Amniotic epithelial cell (primary cell): ENCODE results near the gene RANBP3L.
"Not testable (repeated sequence)": the region's sequence is repeated elsewhere in the genome, so short reads cannot be mapped to it uniquely, and the experiment has no call there.

Source experiments
- DNase-seq: peaks from one replicate; pipeline ENCODE4 v3.0.0-alpha.2; 2010; ENCODE audit warnings: low read depth

The RANBP3L gene, protein sequence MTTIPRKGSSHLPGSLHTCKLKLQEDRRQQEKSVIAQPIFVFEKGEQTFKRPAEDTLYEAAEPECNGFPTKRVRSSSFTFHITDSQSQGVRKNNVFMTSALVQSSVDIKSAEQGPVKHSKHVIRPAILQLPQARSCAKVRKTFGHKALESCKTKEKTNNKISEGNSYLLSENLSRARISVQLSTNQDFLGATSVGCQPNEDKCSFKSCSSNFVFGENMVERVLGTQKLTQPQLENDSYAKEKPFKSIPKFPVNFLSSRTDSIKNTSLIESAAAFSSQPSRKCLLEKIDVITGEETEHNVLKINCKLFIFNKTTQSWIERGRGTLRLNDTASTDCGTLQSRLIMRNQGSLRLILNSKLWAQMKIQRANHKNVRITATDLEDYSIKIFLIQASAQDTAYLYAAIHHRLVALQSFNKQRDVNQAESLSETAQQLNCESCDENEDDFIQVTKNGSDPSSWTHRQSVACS

DNA sequence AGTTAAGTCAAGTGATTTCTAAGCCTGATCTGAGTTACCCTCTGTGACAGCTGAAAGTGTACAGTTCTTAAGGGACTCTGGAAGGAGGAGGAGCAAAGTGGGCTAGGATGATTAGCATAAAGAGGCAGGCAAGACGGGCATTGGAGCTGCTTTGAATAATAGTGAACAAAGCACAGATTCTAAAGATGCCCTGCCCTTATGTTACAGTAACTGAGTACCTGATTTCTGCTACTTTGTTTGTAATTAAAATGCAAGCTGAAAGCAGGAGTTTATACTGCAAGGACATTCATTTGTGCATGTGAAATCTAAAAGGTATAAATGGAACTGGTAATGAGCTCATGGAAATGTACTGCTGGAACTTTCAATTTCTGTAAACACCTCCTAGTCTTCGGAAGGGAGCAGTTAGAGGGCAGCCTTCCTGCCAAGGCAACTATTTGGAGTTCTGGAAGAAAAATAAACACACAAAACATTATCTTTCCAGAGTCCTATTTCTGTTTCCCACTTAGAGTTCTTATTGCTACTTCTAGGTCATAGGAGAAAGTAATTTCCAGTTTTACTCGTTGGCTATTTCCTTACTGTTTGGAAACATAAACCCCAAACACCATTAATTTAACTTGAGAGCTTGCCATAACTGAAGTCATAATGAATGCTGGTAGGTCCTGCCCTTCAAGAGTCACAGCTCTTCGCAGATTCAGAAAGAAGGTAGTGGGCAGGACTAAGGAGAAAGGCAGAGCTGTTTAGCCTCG, at the start of gene RANBP3L:
TSS of gene RANBP3L (minus strand) at position 45 of the 746 bp plus-strand sequence. CDS start 486 bp downstream, outside the sequence.
- peak; percentile 12 for DNase-seq

- DNase-seq = no peak
Measured at GRCh38 chr5:36346896-36347690, 45.4 kb upstream of the RANBP3L start.

DNA sequence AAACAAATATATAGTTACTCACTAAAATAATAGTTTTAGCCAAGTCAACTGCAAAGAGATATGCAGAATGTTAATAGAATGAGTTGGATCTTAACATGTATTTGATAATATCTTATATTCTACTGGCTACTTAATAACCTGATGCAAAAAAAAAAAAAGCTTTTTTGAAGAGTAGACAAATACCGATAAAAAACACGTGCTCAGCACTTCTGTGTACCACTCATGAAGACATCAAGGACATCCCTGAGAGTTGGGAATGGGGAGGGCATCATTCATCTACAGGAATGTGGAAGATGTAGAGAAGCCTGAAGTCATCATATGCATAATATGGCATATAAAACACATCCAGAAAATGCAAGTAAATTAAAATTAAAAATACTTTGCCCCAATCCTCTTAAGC, 43.2 kb upstream of the RANBP3L start:
- no peak for DNase-seq

DNA sequence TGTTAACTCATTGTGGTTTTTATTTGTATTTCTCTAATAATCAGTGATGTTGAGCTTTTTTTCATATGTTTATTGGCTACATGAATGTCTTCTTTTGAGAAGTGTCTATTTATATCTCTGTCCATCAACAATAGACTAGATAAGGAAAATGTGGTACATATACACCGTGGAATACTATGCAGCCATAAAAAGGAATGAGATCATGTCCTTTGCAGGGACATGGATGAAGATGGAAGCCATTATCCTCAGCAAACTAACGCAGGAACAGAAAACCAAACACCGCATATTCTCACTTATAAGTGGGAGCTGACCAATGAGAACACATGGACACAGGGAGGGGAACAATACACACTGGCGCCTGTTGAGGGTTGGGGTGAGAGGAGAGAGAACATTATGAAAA, 40.0 kb upstream of the RANBP3L start:
- not testable (repeated sequence) for DNase-seq

GRCh38 chr5:36337597-36337996, 35.9 kb upstream of the RANBP3L start:
- DNase-seq = no peak

DNA sequence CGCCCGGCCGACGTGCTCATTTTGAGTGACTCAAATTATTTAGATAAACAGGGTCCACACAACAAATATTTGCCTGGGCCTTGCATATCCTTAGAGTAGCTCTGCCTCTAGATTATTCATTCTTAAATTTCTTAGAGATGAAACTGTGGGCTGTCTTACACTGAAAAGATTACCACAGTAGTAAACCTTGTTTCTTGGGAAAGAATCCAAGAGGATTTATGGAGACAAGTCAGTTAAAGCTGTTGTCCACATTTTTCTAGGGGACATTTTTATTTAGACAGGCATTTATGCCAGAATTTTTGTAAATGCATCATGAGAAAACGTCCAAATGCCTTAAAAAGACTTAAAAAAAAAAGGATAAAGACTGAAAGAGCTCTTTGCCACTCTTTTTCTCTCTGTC, 32.6 kb upstream of the RANBP3L start:
- peak; percentile 10 for DNase-seq

DNA sequence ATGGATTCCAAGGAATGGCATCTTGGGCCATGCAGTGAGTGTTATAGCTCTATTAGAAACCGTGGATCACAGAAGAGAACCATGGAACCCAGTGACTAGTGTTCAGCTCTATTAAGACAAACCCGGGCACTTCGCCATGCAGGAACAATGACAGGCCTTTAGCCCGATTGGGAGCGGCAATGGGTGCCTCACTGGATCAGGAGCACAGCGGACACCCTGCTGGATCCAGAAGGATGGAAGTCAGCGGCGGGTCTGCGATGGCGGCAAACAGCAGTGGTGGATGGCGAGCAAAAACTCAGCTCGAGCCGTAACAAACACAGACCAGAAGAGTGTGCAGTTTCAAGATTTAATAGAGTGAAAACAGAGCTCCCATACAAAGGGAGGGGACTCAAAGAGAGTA, 31.0 kb upstream of the RANBP3L start:
- DNase-seq = not testable (repeated sequence)

DNA sequence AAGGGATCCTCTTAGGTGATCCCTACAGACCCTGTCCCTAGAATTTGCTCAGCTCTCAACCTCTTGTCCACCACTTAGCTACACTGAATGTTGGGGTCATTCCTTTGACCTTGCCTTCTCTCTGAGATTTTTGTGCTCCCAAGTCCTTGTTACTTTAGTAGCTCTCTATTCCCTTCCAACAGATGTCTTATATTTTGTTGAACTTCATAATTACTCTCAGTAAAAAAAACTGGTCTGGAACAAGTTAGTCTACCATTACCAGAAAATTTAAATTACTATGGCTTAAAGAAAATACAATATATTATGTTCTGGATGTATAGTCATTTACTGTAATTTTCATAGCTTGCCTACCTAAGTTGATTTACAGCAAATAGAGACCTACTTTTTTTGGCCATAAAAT, 23.5 kb upstream of the RANBP3L start:
- DNase-seq = no peak

DNA sequence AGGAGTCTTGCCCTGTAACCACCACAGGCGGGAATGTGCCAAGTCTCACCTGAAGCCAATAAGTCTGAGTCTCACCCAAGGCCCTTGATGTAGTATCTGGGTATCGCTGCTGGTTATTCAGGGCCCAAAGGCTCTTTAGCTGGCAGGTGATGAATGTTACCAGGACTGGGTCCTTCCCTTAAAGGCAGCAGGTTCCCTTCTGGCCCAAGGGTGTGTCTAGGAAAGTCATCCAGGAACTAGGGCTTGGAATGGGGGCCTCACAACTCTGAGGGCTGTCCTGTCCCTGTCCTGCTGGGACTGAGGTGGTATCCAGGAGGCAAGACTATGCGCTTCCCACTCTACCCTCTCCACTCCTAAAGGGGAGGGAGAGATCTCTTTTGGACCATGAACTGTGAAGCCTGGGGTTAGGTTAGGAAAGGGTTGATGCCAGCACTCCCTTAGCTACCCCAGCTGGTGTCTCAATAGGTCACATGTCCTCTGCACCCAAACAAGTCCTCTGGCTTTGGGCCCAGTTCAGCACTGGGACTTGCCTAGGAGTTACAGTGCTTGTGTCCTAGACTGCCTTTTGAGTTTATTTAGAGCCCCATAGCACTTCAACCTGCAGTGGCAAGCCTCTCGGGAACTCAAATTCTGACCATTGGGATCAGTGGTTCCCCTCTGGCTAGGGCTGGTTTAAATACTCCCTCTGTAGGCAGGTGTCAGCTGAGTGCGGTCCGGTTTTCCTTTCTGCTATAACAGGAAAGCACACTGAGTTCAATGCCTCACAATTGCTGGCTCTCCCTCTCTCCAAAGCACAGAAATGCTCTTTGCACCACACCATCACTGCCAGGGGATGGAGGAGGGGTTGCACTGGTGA, 22.5 kb upstream of the RANBP3L start:
- no peak for DNase-seq

- DNase-seq = no peak
Measured at GRCh38 chr5:36312953-36313672, 11.4 kb upstream of the RANBP3L start.

- no peak for DNase-seq
Measured at GRCh38 chr5:36311956-36312355, 10.3 kb upstream of the RANBP3L start.

- DNase-seq = no peak
Measured at GRCh38 chr5:36310138-36310537, 8.4 kb upstream of the RANBP3L start.

- peak; percentile 35 for DNase-seq
Measured at GRCh38 chr5:36305571-36306326, 4.0 kb upstream of the RANBP3L start.

DNA sequence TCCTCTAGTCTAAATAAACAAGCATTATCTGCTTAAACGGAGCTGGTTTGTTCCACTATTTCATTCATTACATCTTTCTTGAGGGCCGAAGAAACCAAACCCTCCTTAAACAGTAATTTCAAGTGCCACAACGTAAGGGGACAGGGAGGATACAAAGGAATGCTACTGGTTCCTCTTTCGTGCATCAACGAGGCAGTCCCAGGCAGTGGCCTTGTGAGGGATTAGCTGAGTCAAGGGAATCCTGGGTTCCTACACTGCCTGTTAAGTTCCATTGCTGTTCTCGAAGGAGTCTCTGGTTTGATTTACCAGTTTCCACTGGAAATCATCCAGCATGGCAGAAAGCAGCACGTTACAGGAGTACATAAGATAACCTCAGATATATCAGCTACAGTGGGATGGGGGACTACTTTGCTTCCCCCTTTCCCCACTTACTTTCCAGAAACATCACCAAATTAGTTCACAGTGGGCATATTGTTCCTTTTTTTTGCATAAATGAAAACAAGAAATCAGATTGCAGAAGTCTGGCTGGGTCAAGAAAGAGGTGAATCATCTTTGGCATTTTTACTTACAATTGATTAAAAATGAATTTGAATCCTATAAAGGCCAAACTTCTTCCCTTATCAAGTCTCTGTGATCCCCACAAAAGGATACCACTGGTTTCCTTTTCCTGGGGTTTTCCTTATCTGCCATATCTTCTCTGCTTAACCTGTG, 2.5 kb upstream of the RANBP3L start:
- no peak for DNase-seq

GRCh38 chr5:36300927-36301540, 668 bp downstream of the RANBP3L start:
- DNase-seq = no peak

DNA sequence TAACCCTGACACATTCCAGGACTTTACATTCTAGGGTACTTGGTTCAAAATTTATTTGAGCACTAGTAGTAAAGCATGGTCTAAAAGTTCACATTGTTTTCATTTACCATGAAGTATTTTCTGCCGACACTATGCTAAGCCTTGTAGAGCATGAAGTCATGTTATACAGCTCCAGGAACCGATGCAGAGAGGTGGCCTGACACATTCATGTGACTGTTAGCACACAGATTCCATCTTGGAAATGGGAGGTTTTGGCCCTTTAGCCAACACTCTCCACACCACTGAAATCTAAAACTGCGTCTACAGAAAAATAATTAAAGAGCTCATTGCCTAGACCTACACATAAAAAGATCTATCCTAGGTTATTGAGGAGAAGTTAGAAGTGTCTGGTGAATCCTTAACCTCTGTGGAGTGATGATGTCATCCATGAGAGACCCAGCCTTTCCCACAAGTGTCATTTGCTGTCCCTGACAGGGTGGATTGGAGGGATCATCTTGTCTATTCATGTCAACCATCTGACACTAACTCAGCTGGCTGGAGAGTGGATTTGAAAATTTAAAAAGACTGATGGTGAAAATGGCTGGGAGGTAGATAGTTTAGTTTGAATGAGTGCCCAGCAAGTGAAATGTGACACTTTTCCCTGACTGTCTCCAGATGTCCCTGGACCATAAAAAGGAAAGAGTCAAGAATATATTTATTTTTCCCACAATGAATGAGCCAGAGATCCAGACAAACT, 1.3 kb downstream of the RANBP3L start:
- no peak for DNase-seq

- peak; percentile 39 for DNase-seq
Measured at GRCh38 chr5:36298552-36298951, 3.1 kb downstream of the RANBP3L start.

GRCh38 chr5:36297653-36298052, 4.0 kb downstream of the RANBP3L start:
- DNase-seq = no peak
